ENCODE measurements around the gene GOLGA6C.
"Not testable (repeated sequence)": the region's sequence is repeated elsewhere in the genome, so short reads cannot be mapped to it uniquely, and the experiment has no call there.

GOLGA6C gene

DNA sequence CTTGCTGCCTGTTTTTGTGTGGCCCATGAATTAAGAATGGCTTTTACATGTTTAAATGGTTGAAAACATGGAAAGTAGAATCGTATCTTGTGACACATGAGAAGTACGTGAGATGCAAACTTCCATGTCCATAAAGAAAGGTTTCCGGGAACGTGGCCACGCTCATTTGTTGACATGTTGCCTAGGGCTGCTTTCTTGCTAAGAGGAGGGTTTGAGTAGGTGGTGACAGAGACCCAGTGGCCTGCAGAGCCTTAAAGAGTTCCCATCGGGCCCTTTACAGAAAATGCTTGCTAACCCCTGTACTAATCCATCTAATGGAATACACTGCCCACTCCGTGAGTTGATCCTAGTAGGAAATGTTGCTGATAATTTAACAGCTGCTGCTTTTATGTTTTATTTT is 31.0 kb upstream of the GOLGA6C start:
- DNase-seq (ENCODE audit: low read depth, low spot score), result not testable (repeated sequence)

DNA sequence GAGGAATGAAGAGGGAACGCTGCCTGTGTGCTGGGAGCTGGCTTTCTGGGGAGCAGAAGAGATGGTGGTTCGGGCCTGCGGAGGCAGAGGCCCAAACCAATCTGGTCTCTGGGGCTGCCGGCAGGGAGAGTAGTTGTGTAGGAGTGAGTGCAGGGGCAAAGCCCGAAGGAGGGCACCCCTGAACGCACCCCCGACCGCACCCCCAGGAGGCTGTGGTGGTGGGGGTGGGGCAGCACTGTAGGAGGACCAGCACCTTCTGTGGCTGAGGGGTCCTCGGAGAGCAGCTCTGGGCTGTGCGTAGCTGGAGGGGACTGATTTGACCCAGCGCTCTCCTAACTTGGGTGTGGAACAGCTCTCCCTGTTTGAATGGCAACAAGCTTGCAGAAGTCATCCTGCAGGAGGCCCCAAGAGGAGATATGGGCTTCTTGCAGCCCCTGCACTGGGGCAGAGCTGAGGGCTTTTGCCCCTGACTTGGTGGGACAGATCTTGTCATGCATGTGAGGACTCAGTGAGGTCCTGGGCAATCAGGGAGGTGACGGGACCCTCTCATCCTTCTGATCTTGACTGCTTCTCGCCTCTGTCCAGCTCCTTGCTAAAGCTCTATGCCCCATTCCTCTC is 30.4 kb upstream of the GOLGA6C start:
- DNase-seq (ENCODE audit: low read depth, low spot score), result no peak

DNA sequence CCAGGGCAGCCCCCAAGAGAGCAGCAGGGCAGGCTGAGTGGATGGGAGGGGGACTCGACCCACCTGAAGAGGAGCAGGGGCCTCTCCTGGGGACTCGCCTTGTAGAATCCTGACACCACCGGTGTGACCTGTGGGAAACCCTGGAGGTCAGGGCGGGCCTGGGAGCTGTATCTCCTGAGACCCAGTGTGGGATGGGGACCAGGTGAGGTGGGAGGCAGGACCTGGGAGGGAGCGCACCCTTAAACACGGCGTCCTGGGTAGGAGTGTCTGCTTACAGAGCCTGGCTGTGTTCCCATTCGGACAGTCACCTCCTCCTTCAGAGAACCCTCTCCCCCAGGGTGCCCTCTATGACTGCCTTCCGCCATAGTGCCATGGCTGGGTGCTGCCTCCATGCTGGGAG is 29.3 kb upstream of the GOLGA6C start:
- DNase-seq (ENCODE audit: low read depth, low spot score), result no peak

DNA sequence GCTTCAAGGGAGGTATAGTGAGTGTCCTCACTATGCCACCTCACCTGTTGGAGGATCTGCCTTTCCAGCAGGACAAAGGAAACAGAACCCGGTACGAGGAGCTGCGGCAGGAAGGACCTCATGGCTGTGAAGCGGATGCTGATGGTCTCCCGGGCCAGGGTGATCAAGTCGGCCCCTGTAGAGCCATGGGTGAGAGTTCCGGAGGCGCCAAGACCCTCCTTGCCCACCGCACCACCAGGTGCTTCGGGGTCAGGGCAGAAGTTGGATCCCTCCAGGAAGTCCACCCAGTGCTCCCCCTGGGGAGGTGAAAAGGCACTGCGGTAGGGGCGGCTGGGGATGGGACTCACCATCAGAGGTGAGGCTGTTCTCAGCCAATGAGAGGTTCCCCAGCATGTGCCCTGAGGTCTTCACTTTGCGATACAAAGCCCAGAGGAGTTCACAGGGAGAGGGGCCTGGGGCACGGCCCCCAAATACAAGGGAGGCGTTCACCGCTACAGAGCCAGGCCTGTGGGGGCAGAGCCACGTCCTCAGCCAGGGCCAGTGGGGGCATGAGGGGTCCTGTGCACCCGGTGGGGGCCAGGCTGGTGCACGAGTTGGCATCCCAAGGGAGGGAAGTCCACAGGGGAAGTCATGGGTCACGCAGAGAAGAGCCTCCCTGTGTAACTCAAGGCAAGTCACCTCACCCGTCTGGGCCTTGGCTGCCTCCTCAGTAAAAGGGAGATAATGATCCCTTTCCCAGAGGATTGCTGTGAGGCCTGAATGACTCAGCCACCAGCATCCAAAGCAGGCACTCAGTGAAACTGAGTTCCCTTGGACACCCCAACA is 28.7 kb upstream of the GOLGA6C start:
- peak; percentile 22 for DNase-seq (ENCODE audit: low read depth, low spot score)

DNA sequence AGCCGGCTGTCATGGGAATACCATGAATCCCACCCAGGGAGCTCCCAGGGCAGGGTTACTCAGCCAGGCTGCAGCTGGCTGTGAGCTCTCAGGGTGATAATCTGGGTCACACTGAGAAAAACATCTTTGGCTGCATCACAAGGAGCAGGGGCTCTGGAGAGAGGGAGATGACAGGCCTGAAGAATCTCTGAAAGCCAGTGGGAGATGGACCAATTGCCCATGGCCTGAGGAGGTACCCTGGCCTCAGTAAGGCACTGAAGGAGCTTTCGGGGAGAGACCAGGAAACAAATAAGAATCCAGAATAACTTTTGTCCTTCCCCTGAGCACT is 28.2 kb upstream of the GOLGA6C start:
- DNase-seq (ENCODE audit: low read depth, low spot score), result no peak

DNA sequence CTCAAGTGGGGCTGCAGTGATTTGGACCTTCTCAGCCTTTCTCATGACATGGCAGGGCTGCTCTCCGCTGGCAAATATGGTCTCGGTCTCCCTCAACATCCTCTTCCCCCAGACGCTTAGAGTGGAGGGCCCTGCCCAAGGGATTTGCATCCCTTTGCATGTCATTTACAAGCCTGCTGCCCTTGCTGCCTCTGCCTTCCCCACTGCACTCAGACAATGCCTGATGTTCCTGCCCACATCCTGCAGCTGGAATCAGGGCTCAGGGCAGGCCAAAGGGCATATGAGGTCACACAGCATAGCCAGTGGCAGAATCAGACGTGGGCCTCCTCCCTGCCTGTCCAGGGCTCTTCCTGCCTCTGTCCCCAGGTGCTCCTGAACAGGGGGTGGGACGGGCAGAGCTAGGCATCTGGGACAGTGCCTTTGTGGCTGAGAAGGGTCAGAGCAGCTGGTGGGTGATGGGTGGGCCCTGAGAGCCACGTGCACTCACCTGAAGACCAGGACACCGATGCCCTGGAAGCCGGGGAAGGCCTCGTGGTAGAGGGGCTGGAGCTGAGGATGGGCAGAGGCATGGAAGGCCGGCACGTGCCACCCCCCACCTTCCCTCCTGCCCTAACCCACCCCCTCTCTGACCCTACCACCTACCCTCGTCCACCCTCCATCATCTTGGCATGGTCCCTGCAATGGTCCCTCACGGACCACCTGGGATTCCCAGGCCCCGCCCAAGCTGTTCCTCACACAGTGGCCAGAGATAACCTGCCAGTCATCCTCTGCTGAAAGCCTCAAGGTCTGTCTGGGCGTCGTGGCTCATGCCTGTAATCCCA is 27.4 kb upstream of the GOLGA6C start:
- DNase-seq (ENCODE audit: low read depth, low spot score), result peak; percentile 35

DNA sequence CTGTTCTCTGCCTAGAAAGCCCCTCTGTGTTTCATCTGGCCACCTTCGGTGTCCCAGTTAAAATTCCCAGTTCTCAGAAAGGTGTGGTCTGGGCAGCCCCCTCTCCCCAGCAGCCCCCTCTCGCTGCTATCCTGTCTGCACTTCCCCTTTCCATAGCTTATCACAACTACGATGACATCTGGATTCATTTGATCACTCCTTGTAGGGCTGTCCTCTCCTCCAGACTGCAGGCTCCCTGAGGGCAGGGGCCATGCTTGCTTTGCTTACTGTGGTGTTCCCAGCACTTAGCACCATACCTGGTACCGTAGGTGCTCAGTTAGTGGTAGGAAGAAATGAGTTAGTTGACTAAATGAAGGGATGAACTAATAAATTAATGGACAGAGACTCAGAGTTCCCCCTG is 26.3 kb upstream of the GOLGA6C start:
- DNase-seq (ENCODE audit: low read depth, low spot score), result no peak

DNA sequence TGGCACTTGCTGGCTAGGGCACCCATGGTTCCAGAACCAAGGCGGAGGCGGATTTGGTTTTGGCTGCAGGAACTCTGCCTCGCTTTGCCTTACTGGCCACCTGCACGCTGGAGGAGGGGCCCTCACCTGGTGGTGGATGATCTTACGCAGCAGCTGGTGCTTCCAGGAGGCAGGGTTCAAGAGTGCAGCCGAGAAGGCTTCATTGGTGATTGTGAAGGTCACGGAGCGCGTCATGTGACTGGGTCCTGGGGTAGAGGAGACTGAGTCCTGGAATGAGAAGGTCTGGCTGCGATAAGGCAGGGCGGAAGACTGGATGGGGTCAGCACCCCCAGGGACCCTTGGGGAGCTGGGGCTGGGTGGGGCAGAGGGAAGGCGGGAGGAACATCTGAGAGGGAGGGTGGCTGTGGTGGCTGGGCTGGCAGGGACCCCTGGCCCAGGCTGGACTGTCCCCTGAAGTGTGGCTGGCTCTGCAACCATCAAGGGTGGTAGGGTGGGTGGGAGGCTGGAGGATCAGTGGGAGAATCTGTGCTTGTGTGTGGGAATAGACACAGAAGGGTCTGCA is 25.8 kb upstream of the GOLGA6C start:
- no peak for DNase-seq (ENCODE audit: low read depth, low spot score)

DNA sequence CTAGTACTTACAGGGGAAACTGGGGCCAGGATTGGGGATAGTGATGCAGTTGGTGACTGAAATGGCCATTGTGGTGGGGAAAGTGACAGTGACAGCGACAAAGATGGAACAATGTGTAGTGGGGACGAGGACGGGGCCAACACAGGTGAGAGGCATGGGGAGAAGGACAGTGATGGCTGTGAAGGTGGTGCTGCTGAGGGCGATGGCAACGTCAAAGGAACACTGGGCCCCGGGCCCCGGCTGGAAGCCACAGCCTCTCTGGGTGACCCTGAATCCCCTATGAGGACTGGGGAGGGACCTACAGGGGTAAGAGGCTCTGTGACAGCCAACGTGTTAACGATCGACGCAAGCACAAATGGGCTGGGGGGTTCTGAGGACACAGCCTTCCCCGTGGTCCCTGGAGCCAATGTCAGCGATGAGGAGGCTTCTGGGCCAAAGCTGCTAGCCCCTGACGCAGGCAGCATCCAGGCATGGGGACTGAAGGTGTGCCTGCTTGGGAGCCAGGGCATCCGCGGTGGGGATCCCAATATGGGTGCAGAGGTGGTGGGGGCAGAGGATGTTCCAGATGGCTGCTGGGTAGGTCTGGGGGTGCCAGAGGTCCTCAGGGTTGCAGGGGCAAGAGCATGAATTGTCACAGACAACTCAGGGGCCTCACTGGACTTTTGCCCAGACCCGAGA is 25.2 kb upstream of the GOLGA6C start:
- no peak for DNase-seq (ENCODE audit: low read depth, low spot score)

DNA sequence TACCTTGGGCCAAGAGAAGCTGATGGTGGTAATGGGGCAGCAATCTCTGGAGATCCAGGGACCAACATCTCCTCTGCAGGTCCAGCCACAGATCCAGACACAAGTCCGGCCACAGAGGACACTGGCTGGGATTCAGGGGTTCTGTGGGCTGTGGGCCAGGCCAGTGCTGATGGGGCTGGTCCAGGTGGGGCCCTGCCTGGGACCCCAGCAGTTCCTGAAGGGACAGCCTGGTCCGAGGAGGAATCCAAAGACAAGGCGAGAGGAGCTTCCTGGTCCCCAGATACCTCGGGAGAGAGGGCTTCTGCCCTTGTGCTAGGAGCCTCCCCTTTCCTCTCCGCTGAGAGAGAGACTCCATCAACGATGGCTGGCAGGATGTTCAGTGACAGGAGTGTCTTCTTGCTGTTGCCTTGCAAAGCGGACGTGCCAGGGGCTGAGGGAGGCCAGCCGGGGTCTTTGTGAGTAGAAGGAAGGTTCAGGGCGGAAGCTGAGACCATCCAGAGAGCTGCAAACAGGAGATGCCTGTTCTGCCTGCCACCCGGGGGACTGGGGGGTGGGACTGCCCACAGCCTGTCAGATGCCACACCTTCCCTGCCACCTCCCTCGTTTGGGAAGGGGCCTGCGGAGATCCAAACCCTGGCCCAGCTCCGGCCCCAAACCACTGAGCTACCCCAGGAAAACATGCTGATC is 24.5 kb upstream of the GOLGA6C start:
- DNase-seq (ENCODE audit: low read depth, low spot score), result no peak

DNA sequence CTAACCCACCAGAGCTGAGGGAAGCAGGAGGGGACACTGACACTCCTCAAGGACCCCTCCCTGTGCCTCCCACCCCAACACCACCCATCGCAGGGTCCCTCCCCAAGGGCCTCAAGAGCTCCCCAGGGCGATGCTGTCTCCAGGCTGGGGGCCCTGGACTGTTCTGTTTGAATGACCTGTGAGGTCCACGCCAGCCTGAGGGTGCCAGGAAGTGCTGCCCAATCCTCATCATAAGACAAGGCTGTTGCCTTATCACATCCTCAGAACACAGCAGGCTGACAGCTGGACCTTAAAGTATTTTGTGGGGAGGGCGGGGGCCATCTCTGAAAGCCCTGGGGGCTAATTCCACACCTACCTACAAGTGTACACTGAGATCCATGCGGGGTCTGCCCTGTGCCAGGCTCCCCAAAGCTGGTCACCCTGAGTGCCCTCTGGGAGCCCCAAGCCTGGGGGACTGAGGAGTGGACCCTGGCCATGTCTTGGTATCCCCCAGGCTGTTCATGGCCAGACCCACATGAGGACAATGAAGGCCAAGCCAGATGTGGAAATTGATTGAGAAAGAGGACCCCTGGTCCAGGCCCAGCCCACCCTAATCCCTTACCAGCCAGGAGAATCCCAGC is 23.8 kb upstream of the GOLGA6C start:
- no peak for DNase-seq (ENCODE audit: low read depth, low spot score)

DNA sequence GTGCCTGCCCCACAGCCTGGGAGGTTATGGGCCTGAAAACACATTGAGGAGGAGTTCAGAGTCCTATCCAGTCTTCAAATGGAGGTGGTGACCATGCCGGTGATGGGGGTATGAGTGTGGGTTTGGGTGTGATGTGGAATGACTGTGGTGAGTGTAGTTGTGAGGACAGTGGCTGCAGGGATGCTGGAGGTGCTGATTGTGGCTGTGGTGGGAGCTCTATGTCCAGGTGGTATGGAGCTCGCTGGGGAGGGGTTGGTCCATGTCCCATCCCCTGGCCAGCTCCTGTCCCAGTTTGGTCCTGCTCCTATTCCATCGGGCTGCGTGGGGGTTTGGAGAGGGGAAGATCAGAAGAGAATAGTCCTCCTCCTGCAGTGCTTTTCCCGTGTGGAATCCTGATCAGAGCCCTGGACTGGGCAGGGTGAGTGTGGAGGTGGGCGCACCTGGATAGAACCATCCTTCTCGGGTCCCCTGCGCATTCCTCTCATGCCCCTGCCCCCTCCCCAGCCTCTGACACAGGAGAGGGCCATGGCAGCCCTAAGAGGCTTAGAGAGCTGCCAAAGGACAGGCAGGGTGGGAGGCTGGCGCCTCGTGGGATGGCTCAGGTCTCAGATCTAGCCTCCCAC is 23.0 kb upstream of the GOLGA6C start:
- DNase-seq (ENCODE audit: low read depth, low spot score), result no peak

DNA sequence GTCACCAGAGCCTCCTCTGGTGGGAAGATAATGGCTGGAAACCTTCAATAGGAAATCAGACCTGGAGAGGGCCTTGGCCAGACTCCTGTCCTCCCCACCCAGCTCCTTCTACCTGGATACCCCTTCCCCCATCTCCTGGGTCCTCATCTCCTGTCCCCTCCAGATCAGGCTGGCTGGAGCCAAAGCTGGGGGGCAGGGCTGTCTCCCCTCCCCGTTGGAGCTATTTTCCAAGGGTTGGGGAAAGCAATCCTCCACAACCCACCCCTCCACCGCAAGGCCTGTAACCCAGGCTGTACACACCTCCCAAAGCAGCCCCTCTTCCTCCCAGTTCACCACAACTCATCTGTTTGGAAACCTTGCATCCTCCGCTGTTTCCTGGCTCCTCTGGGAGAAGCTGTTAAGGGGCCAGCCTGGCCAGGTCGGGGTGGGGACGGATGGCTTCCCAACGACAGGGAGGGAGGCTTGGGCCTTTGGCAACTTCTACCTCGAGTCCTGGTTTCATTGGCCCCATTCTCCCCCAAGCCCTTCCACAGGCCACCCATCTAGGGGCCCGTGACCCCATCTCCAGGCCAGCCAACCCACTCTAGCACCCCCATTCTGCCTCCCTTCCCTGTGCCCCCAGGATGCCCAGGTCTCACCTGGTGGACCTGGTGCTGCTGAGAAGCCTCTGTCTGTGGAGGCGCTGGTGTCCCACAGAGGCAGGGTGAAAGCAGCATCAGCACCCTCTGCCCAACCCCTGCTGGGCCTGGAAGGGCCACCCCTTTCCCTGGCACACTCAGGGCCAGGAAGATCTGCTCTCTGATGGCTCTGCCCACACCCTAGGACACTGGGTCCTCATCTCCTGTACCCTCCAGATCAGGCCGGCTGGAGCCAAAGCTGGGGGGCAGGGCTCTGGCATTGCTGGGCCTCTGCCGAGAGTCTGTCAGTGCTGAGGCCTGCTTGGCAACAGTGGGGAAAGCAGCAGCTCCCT is 22.1 kb upstream of the GOLGA6C start:
- DNase-seq (ENCODE audit: low read depth, low spot score), result no peak

DNA sequence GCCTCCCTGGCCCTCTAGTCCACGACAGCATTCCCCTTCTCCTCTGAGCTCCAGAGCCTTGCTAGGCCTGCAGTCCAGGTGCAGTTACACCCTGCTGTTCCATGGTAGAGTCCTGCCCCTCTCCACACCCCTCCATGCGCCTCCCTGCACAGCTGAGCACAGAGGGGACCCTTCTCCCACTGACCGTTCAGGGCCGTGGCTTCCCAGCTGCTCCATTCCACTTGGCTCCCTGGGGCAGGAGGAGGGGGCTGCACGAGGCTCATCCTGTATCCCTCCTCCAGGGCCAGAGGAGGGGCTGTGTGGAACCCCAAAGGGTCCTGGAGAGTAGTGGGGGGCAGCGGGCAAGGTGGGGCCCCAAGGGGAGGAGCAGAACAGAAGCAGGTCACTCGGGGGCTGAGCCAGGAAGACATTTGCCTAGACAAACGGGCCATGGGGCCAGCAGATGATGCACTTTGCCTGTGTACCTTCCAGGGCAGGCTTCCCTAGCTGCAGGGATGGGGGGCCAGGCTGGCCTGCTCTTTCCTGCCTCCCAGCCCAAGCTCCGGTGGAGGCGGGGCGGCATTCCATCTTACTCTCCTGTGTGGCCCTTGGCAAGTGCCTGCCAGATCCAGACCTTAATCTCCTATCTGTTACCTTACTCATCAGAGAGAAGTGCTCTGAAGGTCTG is 20.7 kb upstream of the GOLGA6C start:
- DNase-seq (ENCODE audit: low read depth, low spot score), result peak; percentile 28

DNA sequence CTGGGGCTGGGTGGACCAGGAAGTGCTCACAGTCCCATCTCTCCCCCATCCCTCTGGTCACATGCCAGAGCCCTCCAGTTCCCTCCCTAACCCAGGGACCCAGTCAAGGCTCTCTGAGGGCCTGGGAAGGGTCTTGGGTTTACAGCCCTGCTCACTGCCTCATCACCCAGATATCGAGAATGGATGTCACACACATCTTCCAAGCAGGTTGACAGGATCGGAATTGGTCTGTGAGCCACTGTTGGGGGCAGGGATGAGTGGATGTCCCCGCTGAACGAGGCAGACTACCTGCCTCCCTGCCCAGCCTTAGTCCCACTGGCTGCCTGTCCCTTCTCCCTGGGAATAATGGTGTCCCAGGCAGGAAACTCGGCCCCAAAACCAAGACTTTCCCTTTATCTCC is 20.0 kb upstream of the GOLGA6C start:
- no peak for DNase-seq (ENCODE audit: low read depth, low spot score)

DNA sequence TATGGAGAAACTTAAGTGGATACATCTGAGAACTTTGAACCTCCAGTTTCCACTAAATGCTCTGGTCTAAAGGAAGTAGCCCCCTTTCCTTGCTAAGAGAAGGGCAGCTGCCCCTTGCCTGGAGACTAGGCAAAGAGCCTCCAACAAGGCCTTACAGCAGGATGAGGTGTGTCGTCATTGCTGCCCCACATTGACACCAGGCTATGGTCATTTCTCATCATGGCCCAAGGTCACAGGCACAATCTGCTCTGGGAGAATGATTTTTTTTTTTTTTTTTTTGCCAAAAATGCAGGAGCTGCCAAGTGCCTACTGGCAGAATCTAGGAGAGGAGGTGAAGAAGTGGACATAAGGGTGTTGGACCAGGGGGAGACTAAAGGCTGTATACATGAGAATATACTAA is 12.4 kb upstream of the GOLGA6C start:
- not testable (repeated sequence) for DNase-seq (ENCODE audit: low read depth, low spot score)

DNA sequence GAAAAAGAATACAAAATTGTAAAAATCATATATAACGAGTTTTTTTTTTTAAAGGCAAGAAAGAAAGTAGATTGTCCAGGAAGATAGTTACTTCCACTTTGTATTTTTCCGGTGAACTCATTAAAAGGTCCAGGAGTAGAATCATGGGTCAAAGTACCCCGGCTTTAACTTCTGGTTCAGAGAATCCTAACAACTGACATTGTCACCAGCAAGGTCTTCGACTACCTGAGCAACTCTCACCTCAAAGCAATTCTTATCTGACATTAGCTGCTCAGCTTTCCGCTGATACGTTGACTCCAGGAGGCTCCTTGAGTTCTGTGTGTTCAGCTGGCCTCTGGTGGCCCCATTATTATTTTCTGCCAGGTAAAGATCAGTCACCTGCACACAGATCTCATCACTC is 9.1 kb upstream of the GOLGA6C start:
- DNase-seq (ENCODE audit: low read depth, low spot score), result not testable (repeated sequence)

DNA sequence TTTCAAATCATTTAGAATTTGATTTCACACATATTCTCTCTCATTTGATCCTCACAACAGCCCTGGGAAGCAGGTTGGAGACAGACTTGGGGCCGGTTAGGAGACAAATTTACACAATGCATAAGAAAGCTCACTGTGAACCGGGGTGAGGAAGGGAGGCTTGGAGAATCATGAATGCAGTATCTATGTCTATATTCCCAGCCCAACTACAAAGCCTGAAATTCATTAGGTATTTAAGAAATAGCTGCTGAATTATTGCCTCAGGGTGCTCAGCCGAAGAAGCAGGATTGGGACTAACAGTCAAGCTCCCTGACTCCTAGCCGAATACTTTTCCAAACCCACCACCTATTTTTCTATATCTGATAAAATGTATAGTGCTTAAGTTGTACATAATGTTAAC is 8.4 kb upstream of the GOLGA6C start:
- no peak for DNase-seq (ENCODE audit: low read depth, low spot score)

DNA sequence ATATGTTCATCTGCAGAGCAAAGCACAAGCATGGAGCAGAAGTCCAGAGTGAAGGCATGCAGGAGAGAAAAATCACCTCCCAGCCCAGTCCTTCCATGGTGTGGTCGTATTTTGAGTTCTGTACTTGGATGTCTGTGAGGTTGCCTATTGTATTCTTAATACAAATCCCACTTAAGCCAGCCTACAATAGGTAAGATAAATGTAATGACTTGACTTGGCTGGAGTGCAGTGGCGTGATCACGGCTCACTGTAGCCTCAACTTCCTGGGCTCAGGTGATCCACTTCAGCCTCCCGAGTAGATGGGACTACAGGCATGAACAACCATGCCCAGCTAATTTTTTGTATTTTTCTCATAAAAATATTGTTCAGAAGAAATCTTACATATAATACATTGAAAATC is 6.8 kb upstream of the GOLGA6C start:
- DNase-seq (ENCODE audit: low read depth, low spot score), result not testable (repeated sequence)
